HL-60 (cell line): ENCODE results near the gene NDUFA8.

Experiments
- POLR2AphosphoS5 ChIP-seq: IDR thresholded peaks from 2 replicates; pipeline ENCODE4 v1.6.1; 2012; ENCODE audit warnings: low read depth
- REST ChIP-seq: IDR thresholded peaks from 2 replicates; pipeline ENCODE4 v1.6.1; 2012; ENCODE audit warnings: low read depth; ENCODE audit not compliant: insufficient replicate concordance
- TF ChIP-seq, protein P1 (sequence below): IDR thresholded peaks from one replicate; pipeline ENCODE4 v1.5.1; 2011; ENCODE audit warnings: low read length, control low read depth, inconsistent platforms; ENCODE audit not compliant: insufficient read depth

DNA sequence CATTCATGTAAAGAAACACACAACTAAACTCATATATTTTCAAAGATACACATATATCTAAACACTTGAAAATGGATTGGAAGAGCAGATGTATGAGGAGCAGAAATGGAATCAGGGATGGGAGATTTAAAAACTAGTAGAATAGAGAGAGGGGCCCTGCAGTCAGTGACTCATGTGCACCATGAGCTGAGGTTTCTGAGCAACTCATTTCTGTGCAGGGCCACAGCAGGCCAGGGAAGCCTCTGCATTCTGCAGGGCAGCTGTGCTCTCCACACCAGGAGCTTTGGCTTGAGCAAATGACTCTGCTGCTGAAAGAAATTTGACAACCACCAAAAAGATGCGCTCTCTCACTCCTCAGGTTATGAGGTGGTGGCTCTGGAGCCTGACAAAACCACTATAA, 42.1 kb upstream of the NDUFA8 start:
- TF ChIP-seq, protein P1, sequence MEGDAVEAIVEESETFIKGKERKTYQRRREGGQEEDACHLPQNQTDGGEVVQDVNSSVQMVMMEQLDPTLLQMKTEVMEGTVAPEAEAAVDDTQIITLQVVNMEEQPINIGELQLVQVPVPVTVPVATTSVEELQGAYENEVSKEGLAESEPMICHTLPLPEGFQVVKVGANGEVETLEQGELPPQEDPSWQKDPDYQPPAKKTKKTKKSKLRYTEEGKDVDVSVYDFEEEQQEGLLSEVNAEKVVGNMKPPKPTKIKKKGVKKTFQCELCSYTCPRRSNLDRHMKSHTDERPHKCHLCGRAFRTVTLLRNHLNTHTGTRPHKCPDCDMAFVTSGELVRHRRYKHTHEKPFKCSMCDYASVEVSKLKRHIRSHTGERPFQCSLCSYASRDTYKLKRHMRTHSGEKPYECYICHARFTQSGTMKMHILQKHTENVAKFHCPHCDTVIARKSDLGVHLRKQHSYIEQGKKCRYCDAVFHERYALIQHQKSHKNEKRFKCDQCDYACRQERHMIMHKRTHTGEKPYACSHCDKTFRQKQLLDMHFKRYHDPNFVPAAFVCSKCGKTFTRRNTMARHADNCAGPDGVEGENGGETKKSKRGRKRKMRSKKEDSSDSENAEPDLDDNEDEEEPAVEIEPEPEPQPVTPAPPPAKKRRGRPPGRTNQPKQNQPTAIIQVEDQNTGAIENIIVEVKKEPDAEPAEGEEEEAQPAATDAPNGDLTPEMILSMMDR, result no peak
- TF ChIP-seq REST, result no peak
- no peak for TF ChIP-seq POLR2AphosphoS5
